Hepatocyte (in vitro differentiated cells): Measurements from ENCODE around the gene TTLL10. TPM values are rescaled to one million over a fixed set of nuclear protein-coding genes. Genes with fewer than 3 reads are reported as not detected.

ENCODE experiments used
- DNase-seq: peaks from one replicate; pipeline ENCODE4 v3.0.0-alpha.2; 2016; ENCODE audit warnings: low spot score
- H2AFZ ChIP-seq: fragments of 200-600 bp; sonication (generic); 2 replicates; pipeline ENCODE4 v1.6.0; 2016; ENCODE audit warnings: antibody characterized with exemption, mild to moderate bottlenecking
- H3K27ac ChIP-seq: fragments of 200-600 bp; sonication (generic); 2 replicates; pipeline ENCODE4 v1.5.1; 2016; ENCODE audit warnings: mild to moderate bottlenecking
- H3K27me3 ChIP-seq: fragments of 200-600 bp; sonication (generic); 2 replicates; pipeline ENCODE4 v1.6.1; 2016
- H3K36me3 ChIP-seq: fragments of 200-600 bp; sonication (generic); replicated peaks from 2 replicates; pipeline ENCODE4 v1.5.1; 2016; ENCODE audit warnings: low read depth; ENCODE audit not compliant: insufficient read depth
- H3K4me1 ChIP-seq: fragments of 200-600 bp; sonication (generic); 2 replicates; pipeline ENCODE4 v1.5.1; 2016; ENCODE audit warnings: mild to moderate bottlenecking, moderate library complexity; ENCODE audit not compliant: insufficient read depth
- H3K4me2 ChIP-seq: fragments of 200-600 bp; sonication (generic); 2 replicates; pipeline ENCODE4 v1.6.0; 2016
- H3K4me3 ChIP-seq: fragments of 200-600 bp; sonication (generic); 2 replicates; pipeline ENCODE4 v1.5.1; 2016; ENCODE audit warnings: mild to moderate bottlenecking
- H3K79me2 ChIP-seq: fragments of 200-600 bp; sonication (generic); 2 replicates; pipeline ENCODE4 v1.6.0; 2017; ENCODE audit warnings: mild to moderate bottlenecking
- H3K9me2 ChIP-seq: fragments of 200-600 bp; sonication (generic); replicated peaks from 2 replicates; pipeline ENCODE4 v1.6.0; 2017; ENCODE audit warnings: mild to moderate bottlenecking; ENCODE audit not compliant: insufficient read depth
- H3K9me3 ChIP-seq: fragments of 200-600 bp; sonication (generic); 2 replicates; pipeline ENCODE4 v1.5.1; 2016; ENCODE audit warnings: low read depth, mild to moderate bottlenecking
- H4K20me1 ChIP-seq: fragments of 200-600 bp; sonication (generic); 2 replicates; pipeline ENCODE4 v1.6.0; 2016; ENCODE audit warnings: mild to moderate bottlenecking; ENCODE audit not compliant: insufficient read depth, poor library complexity, severe bottlenecking
- EZH2 ChIP-seq: fragments of 200-600 bp; sonication (generic); IDR thresholded peaks from 2 replicates; pipeline ENCODE4 v1.6.1; 2016; ENCODE audit warnings: antibody characterized with exemption, mild to moderate bottlenecking, borderline replicate concordance
- EZH2phosphoT487 ChIP-seq: fragments of 200-600 bp; sonication (generic); IDR thresholded peaks from one replicate; pipeline ENCODE4 v1.6.1; 2018; ENCODE audit warnings: antibody characterized with exemption, mild to moderate bottlenecking, low read depth, moderate library complexity; ENCODE audit not compliant: unreplicated experiment, severe bottlenecking
- WGBS: methylation state at CpG from one replicate; pipeline ENCODE4 v1.1.6; 2016; ENCODE audit warnings: low lambda C conversion rate; ENCODE audit errors: missing lambda C conversion rate; 5-methylcytosine and 5-hydroxymethylcytosine counted together
- polyA plus RNA-seq: library from polyadenylated mRNA; unstranded; fragments of >200 nt; fragmentation: Nextera tagmentation; extraction: Ambion mirVana; gene quantifications from 2 replicates; pipeline ENCODE4 v1.2.1, GENCODE V29; 2016
- total RNA-seq: library from RNA; depleted of rRNA; stranded (reverse); fragments of >200 nt; gene quantifications from 2 replicates; pipeline ENCODE4 v1.2.3, GENCODE V29; 2014
- TF ChIP-seq, protein P1 (sequence below): fragments of 200-600 bp; sonication (generic); IDR thresholded peaks from 2 replicates; pipeline ENCODE4 v1.5.1; 2016; ENCODE audit warnings: antibody characterized with exemption, mild to moderate bottlenecking; ENCODE audit not compliant: poor library complexity

Gene TTLL10, protein sequence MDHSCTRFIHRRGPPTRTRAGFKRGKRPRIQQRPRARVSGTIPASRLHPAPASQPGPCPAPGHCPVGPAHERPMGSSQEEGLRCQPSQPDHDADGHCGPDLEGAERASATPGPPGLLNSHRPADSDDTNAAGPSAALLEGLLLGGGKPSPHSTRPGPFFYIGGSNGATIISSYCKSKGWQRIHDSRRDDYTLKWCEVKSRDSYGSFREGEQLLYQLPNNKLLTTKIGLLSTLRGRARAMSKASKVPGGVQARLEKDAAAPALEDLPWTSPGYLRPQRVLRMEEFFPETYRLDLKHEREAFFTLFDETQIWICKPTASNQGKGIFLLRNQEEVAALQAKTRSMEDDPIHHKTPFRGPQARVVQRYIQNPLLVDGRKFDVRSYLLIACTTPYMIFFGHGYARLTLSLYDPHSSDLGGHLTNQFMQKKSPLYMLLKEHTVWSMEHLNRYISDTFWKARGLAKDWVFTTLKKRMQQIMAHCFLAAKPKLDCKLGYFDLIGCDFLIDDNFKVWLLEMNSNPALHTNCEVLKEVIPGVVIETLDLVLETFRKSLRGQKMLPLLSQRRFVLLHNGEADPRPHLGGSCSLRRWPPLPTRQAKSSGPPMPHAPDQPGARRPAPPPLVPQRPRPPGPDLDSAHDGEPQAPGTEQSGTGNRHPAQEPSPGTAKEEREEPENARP
- total RNA-seq (not detected in 2 replicates), polyA plus RNA-seq (0.38 and 0.69 TPM in 2 replicates)

DNA sequence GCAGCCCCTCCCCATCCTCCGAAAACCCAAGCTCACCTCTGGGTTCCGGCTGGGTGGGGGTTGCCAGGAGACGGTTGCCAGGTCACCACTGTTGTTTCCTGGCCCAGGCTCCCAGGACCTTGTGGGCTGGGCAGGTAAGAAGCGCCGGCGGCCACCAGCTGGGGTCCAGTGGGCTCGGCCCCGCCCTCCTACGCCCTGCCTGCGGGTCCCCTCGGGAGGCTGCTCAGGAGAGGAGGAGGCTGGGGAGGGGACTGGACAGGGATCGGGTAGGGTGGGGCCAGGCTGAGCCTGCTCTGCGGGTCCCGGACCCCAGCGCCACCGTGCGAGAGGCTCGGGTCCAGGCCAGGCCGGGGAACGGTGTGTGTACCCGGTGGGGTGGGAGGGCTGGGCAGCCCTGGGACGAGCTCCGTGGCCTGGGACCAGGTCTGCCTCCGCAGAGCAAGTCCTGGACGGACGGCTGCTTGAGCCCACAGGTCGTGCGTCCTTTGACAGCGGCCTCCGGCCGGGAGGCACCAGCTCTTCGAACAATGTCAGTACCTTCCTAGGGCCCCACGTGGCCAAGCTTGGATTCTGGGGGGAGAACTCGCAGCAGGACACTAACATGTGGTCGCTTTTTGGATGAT, at the start of gene TTLL10:
TSS of gene TTLL10 (plus strand) at position 88 of the 623 bp plus-strand sequence. CDS start 5,336 bp downstream, outside the sequence.
- Histone ChIP-seq H2AFZ (no peak within 1 kb of the TSS), H3K4me2 (no peak within 1 kb of the TSS), H3K27me3 (no peaks in the 10 kb centered on the region), H3K36me3 (no peaks in the 10 kb centered on the region), H3K4me1 (no peaks in the 10 kb centered on the region), H3K4me3 (no peak within 1 kb of the TSS), H3K9me2 (no peaks in the 10 kb centered on the region), H3K79me2 (no peaks in the 10 kb centered on the region), H3K9me3 (no peaks in the 10 kb centered on the region), H3K27ac (no peak within 1 kb of the TSS), H4K20me1 (peaks cover 5% of the 10 kb centered on the region)
- DNase-seq: no peak
- whole genome bisulfite sequencing: 59% methylated on average over 14 of the region's 35 CpGs
- TF ChIP-seq EZH2 (no peak), EZH2phosphoT487 (no peak)
- TF ChIP-seq, protein P1, sequence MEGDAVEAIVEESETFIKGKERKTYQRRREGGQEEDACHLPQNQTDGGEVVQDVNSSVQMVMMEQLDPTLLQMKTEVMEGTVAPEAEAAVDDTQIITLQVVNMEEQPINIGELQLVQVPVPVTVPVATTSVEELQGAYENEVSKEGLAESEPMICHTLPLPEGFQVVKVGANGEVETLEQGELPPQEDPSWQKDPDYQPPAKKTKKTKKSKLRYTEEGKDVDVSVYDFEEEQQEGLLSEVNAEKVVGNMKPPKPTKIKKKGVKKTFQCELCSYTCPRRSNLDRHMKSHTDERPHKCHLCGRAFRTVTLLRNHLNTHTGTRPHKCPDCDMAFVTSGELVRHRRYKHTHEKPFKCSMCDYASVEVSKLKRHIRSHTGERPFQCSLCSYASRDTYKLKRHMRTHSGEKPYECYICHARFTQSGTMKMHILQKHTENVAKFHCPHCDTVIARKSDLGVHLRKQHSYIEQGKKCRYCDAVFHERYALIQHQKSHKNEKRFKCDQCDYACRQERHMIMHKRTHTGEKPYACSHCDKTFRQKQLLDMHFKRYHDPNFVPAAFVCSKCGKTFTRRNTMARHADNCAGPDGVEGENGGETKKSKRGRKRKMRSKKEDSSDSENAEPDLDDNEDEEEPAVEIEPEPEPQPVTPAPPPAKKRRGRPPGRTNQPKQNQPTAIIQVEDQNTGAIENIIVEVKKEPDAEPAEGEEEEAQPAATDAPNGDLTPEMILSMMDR: no peak

DNA sequence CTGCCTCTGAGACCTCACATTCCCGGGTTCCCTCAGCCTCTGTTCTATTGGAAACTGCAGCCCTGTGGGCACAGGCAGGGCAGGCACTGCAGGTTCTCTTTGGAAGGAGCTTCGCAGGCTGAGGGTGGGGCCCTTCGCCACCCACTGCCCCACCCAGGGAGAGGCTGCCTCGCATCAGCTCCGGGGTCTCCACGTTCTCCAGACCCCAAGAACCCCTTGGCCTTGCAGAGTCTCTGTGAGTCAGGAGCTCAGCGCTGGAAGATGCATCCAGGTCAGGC, 49.2 kb upstream of the TTLL10 start:
- Histone ChIP-seq H3K27ac (peak overlapping the region; percentile 95), H3K4me2 (peak overlapping the region; percentile 70), H2AFZ (no peak overlapping the region), H3K9me3 (no peaks in the 10 kb centered on the region), H3K4me1 (peaks cover 57% of the 10 kb centered on the region), H3K36me3 (no peaks in the 10 kb centered on the region), H3K4me3 (no peak overlapping the region), H3K9me2 (no peaks in the 10 kb centered on the region), H4K20me1 (no peaks in the 10 kb centered on the region), H3K79me2 (peaks cover 12% of the 10 kb centered on the region), H3K27me3 (no peaks in the 10 kb centered on the region)
- TF ChIP-seq EZH2phosphoT487: no peak
- TF ChIP-seq, protein P1: no peak
- DNase-seq: no peak
- 72% methylated on average over 7 of the region's 7 CpGs for WGBS

DNA sequence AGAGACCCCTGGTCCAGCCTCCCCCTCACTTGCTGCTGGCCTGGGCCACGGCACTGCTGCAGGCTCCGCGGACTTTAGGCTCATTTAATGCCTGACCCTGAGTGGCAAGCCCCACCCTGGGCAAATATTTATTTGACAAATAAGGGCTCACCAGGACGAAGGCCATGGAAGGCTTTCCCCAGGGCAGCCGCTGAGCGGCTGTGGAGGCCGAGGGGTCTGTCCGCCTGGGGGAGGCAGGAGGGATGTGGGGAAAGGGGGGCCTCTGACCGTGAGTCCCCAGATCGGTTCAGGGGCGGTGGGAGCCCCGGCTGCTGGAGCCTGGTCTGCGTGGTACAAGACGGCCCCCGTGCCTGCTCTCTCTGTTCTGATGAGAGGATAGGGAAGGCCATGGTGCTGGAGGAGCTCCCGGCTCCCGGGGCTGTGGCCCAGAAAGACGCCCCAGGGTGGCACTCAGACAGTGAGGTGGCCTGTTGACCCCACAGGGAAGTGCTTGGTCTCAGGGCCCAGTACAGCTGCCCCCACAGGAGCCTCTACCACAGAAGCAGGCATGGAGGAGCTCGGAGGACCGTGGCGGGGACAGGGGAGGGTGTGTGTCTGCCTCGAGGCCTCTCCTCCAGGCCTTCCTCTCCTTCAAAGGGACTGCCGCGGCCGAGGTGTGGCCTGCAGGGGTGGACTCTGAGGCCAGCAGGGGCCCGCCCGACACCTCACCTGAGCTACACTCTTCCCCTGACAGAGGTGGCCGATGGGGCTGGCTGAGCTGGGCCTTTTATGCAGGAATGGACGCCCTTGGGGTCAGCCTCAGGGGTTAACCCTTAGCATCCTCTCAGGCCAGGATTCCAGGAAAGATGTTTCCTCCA, 48.7 kb upstream of the TTLL10 start:
- 57% methylated on average over 29 of the region's 29 CpGs for WGBS
- Histone ChIP-seq H3K9me3 (no peaks in the 10 kb centered on the region), H4K20me1 (no peaks in the 10 kb centered on the region), H3K36me3 (no peaks in the 10 kb centered on the region), H3K27ac (peak overlapping the region; percentile 95), H3K9me2 (no peaks in the 10 kb centered on the region), H3K27me3 (no peaks in the 10 kb centered on the region), H3K79me2 (peaks cover 13% of the 10 kb centered on the region), H2AFZ (no peak overlapping the region), H3K4me1 (peaks cover 57% of the 10 kb centered on the region), H3K4me3 (no peak overlapping the region), H3K4me2 (peak overlapping the region; percentile 70)
- peak; percentile 86 for DNase-seq
- no peak for TF ChIP-seq EZH2phosphoT487
- TF ChIP-seq, protein P1: no peak
- TF ChIP-seq EZH2: no peak
